UCSD-AML1 (cell line): Measurements from ENCODE around the gene NBPF10.
"Not testable (repeated sequence)": the region's sequence is repeated elsewhere in the genome, so short reads cannot be mapped to it uniquely, and the experiment has no call there.

ENCODE experiments used
- DNase-seq: peaks from one replicate; lab custom pipeline; 2025; ENCODE audit not compliant: unreplicated experiment; lab: John Stamatoyannopoulos, UW

Gene NBPF10, protein sequence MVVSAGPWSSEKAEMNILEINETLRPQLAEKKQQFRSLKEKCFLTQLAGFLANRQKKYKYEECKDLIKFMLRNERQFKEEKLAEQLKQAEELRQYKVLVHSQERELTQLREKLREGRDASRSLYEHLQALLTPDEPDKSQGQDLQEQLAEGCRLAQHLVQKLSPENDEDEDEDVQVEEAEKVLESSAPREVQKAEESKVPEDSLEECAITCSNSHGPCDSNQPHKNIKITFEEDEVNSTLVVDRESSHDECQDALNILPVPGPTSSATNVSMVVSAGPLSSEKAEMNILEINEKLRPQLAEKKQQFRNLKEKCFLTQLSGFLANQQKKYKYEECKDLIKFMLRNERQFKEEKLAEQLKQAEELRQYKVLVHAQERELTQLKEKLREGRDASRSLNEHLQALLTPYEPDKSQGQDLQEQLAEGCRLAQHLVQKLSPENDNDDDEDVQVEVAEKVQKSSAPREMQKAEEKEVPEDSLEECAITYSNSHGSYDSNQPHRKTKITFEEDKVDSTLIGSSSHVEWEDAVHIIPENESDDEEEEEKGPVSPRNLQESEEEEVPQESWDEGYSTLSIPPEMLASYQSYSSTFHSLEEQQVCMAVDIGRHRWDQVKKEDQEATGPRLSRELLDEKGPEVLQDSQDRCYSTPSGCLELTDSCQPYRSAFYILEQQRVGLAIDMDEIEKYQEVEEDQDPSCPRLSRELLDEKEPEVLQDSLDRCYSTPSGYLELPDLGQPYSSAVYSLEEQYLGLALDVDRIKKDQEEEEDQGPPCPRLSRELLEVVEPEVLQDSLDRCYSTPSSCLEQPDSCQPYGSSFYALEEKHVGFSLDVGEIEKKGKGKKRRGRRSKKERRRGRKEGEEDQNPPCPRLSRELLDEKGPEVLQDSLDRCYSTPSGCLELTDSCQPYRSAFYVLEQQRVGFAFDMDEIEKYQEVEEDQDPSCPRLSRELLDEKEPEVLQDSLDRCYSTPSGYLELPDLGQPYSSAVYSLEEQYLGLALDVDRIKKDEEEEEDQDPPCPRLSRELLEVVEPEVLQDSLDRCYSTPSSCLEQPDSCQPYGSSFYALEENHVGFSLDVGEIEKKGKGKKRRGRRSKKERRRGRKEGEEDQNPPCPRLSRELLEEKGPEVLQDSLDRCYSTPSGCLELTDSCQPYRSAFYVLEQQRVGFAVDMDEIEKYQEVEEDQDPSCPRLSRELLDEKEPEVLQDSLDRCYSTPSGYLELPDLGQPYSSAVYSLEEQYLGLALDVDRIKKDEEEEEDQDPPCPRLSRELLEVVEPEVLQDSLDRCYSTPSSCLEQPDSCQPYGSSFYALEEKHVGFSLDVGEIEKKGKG (N-terminal part only)

GRCh38 chr1:146144465-146144864 is at the start of gene NBPF10:
Gene NBPF10 (minus strand): TSS chr1:146144804. CDS start chr1:146144769, 35 bp downstream.
- not testable (repeated sequence) for DNase-seq

DNA sequence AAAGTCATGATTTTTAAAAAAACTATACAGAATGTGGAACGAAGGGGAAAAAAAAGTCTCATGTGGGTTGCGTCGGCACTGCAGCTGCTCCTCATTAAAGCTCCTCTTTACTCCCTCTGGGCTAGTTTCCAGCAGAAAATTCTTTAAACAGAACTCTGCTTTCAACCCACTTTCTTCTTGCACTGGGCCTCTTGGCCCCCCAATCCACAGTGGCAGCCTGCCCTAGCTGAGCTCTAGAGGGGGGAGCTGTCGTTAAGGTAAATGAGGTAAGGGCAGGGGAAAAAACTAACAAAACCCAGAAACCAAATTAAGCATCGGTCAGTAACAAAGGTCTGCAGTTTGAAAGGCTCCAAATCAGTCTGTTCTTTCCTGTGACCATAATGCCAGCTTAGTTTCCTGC is 29.9 kb upstream of the NBPF10 start:
- DNase-seq, result not testable (repeated sequence)

GRCh38 chr1:146167740-146168139 is 23.1 kb upstream of the NBPF10 start:
- not testable (repeated sequence) for DNase-seq

DNA sequence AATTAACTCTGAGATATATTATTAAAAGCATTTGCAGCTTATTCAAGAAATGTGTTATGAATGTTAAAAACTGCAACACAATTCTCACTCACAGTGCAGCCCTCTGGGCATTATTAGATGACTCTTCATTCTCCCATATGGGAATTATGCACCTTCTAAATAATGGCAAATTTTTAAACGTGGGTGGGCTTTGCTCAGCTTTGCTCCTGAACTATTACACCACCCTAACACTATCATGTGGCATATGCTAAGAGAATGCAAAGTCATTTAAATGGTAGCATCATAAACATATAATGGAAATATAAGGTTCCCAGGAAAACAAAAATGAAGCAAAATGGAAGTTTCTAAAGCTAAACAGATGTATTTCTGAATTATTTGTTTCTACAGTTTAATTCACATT is 22.7 kb upstream of the NBPF10 start:
- not testable (repeated sequence) for DNase-seq
